Loucy (cell line): ENCODE results near the gene PSD2.

ENCODE experiments used
- CTCF ChIP-seq: fragments of 200-600 bp; sonication (generic); conservative IDR thresholded peaks from 2 replicates; pipeline ENCODE4 v1.5.1; 2014; ENCODE audit warnings: mild to moderate bottlenecking, antibody characterized with exemption, low read length
- EZH2phosphoT487 ChIP-seq: fragments of 200-600 bp; IDR thresholded peaks from 2 replicates; pipeline ENCODE4 v1.6.1; 2018; ENCODE audit warnings: antibody characterized with exemption, mild to moderate bottlenecking, moderate library complexity, borderline replicate concordance

- no peak for TF ChIP-seq CTCF
- no peak for TF ChIP-seq EZH2phosphoT487
Measured at GRCh38 chr5:139817970-139818369, 22.4 kb downstream of the PSD2 start.
